Stimulated activated CD4-positive, alpha-beta T cell treated with anti-CD3 and anti-CD28 coated beads, Interleukin-12 subunit alpha, Interleukin-12 subunit beta, amount 100 ng/mL, for 48 hours (primary cell): ENCODE data around the gene ACTR1A.
A peak's percentile ranks its signal among the peaks of the same experiment; 100 is the strongest.
"Not testable (repeated sequence)": the region's sequence is repeated elsewhere in the genome, so short reads cannot be mapped to it uniquely, and the experiment has no call there.

Experiments used
- DNase-seq, 3 donors: peaks; one replicate each; pipeline ENCODE4 v3.0.0-alpha.2; 2020; ENCODE audit warnings: low read depth in 2 of 3, low spot score in 1 of 3

Gene ACTR1A

DNA sequence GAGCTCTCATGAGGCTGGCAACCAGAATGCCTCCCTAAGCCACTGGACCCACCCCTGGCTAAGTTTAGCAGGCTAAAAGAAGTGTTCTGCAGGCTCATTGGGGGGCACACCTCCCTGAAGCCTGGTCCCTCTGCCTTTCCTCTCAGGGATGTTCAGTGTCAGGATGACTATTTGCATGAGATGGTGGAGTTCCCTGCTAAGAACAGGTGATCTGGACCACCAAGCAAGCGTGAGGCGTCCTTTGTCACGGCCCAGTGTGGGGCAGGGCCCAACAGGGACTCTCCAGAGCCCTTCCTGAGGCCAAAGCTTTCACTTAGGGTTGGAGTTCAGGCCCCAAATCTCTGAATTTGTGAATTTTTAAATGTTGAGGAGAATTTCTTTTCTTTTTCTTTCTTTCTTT lies 13.2 kb upstream of the ACTR1A start:
- no peak for DNase-seq

DNA sequence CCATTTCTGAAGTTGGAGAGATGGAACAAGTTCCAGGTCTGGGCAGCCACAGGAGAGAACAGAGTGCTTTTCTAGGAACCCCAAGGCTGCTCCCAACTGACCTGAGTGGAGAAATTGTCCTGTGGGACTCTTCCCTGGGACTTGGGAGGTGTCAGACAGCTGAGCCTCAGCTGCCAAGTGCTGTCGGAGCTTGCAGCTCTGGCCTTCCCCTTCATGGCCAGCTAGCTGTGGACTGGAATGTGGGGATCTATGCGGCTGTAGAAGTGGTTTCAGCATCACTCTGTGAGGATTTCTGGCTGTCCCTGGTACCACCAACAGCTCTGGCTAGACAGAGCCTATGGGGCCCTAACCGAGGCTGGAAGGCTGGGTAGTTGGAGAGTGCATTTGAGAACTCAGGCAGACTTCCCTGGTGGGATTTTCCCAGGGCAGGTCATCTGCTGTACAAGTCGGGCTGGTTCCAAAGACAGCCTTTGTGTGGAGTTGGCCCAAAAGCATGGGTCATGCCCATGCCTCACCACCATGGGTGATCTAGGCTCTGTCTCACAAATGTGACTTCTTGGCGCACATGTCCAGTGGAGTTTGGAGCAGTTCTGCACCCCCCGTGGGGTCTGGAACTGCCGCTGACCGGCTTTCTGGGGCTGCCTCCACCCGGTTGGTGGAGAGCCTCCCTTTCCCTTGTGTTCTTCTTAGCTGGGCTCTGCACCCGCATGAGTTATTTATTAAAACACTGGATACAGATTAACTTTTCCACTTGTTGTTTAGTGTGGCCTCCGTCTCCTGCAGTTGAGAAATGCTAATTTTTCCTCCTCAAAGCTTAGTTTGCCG lies 12.2 kb upstream of the ACTR1A start:
- DNase-seq, result no peak

DNA sequence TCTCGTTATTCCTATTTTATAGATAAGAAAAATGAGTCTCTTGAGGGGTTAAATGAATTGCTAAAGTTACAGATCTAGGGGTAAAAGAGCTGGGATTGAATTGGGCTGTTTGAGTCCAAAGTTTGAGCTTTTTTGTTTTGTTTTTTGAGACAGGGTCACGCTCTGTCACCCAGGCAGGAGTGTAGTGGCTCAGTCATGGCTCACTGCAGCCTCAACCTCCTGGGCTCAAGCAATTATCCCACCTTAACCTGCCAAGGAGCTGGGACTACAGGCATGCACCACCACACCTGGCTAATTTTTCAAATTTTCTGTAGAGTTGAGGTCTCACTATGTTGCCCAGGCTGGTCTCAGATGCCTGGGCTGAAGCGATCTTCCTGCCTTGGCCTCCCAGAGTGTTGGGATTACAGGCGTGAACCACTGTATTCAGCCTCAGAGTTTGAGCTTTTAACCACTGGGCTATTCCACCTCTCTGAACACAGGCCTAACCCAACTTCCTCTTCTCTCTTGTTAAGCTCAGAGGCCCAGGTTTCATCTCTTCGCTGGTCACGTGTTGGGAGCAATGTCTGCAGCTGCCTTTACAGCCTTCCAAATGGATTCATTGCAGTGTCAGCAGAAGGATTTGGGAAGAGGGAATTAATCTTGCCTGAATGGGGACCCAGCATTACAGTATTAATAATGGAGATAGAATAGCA lies 9.2 kb upstream of the ACTR1A start:
- no peak for DNase-seq

DNA sequence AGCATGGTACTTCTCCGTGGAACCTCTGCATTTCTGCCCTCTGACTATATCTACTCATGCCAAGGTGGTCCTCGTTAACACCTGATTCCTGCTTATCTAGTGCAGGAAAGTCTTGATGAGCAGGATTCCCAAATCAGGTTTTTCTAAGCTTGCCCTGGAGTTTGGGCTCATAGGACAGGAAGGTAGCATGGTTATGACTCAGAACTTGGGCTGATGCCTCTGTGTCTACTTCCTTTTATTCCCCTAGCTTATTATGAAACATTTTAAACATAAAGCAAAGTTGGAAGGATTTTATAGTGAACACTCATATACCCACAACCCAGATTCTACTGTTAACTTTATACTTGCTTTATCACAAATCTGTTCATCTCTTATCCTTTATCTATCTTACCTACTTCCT lies 6.9 kb upstream of the ACTR1A start:
- DNase-seq, result no peak

DNA sequence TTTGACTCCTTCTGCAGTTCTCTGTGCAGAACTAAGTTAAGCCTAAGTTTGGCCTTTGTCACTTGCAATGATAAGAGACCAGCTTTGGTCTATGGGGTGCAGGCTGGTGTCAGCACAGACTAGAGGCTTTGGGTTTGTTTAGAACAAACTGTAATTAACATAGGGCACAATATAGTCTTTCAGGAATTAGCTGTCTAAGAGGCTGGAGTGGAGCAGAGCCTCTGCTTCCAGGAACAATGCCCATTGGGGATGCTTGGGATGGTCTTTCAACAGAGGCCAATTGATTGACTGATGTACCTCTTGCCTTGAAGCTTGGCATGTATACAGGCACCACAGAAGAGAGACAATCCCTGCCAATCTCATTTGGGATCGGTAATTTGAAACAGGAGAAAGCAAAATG lies 6.0 kb upstream of the ACTR1A start:
- DNase-seq, result no peak

DNA sequence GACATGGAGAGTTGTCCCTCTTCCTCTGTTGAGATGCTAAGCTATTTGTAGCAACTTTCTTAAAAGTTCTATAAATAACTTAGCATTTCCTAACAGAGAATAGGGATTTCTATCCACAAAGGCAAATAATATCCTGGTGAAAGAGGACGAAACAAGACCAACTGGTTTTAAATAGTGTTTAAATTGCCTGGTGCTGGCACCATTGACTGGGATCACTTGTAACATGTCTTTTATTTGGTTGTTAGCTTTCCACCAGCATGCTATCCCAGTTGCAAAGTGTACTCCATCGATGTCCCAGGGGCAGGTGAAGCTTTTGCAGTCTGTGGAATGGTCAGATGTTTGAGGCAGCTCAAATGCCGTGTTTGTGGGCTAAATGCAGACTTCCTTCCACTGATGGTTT lies 5.0 kb upstream of the ACTR1A start:
- DNase-seq, result no peak

DNA sequence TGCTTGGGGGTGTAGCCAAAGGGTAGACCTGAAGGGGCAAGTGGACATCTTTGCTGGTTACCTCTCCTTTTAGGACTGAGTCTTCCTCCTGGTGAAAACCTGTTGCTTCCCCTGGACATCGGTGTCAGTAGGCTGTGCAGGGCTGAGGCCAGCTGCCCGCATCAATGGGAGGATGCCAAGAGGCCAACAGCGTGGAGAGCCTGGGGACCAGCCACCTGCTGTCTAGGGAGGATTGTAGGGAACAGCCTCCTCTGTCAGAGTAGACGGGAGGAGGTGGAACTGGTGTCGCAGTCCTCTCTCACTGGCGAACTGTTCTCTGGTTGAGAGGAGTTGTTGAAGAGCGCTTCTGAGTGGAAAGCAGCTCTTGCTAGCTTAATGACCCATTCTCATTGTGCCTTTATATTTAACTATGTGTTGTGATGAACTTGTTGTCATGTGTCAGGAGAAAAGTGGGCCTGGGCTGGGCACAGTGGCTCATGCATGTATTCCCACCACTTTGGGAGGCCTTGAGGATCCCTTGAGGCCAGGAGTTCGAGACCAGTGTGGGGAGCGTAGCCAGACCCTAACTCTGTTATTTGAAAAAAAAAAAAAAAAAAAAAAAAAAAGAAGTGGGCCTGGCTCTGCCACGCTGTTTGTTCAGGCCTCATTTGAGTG lies 3.1 kb upstream of the ACTR1A start:
- DNase-seq, result no peak

DNA sequence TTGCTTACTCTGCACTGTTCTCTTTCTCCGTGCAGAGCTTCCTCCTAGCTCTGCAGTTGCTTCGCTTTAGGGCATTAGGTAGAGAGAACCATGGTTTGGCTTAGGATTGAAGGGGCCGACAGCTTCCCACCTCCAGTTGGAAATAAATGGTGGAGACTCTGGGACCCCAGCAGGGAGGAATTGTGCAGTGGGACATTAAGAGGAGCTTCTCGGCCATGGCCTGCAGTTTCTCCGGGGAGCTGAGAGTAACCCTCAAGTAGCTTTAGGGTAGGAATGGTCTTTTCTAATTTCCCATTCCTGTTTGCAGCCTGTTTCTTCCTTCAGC lies 2.4 kb upstream of the ACTR1A start:
- DNase-seq, result no peak

DNA sequence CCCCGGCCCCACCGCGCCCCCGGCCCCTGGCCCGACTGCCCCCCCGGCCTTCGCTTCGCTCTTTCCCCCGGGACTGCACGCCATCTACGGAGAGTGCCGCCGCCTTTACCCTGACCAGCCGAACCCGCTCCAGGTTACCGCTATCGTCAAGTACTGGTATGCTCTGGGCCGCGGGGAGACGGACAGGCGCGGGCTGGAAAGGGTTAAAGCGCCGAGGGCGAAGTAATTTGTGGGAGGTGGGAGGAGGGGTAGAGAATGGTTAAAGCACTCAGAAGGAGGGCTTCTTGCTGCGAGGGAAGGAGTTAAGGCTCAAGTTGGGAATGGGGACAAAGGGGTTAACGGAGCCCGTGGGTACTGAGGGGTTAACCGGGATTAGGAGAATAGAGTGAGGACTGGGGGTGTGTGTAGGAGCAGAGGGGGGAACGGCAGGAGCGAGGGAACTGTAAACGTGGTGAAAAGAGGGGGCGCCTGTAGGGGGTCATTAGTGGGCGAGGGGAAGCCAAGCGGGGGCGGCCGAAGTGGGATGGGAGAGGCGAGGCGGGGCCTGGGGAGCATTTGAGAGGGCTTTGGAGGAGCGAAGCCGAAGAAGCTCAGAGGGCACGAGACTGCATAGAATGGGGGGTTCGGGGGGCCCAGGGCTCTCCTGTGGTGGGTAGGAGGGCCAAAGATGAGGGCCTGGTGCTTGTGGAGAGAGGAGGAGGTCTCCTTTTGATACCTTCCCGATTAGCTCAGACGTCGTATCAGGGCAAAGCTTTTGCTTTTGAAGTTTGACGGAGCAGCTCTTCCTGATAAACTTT lies 1.9 kb upstream of the ACTR1A start:
- DNase-seq, result peak in 2 of 3 donors; percentile 13 to 27

DNA sequence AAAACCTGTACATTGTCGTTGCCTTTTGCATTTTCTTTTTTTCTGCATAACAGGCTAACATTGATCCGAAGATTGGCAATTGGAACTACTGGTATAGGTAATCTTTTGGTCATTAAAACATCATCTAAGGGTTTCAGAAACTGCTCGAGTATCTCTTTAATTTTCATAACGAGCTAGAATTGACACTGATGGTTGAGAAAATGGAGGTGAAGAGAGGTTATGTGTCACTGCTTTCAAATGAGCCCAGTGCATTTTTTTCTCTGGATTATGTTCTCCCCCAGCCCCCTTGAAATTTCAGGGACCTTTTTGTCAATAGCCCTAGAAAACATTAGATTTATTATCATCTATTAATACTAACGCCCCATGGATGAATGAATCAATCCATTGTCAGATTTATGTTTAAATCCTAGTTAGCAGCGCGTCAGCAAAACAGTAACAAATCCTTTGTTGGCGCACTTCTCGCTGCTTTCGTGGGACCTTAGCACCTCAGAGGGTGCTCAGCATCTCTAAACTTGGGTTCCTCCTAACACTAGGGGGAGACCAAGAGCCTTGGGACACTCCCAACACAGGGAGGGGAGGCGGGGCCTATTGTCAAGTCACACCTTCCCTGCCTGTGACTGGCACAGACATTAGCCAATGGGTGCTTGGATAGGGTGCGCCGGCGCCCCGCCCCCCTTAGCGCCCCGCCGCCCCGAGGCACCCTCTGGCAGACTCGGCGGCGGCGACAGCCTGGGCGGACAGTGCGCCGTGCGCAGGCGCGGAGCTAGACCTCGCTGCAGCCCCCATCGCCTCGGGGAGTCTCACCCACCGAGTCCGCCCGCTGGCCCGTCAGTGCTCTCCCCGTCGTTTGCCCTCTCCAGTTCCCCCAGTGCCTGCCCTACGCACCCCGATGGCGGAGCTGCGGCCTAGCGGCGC lies 1.0 kb upstream of the ACTR1A start, which contains the start of gene SUFU:
TSS of gene SUFU (plus strand) at position 709 of the 915 bp plus-strand sequence. CDS start at position 890, 181 bp downstream.
- peak; percentile 98 to 100 (median 98) for DNase-seq

DNA sequence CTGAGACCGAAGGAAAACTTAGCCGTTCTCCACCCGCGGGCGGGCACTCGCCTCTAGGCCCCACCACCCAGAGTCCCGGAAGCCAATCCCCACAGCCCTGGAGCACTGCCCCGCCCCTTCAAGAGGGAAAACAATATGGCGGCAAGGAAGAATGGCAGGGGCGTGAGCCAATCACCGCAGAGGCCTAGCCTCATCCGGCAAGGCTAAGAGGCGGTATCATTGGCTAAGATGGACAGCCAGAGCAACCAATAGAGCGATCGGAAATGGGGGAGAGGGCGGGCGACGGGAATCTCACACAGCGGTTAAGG lies 529 bp downstream of the ACTR1A start:
- peak; percentile 97 to 100 (median 99) for DNase-seq

DNA sequence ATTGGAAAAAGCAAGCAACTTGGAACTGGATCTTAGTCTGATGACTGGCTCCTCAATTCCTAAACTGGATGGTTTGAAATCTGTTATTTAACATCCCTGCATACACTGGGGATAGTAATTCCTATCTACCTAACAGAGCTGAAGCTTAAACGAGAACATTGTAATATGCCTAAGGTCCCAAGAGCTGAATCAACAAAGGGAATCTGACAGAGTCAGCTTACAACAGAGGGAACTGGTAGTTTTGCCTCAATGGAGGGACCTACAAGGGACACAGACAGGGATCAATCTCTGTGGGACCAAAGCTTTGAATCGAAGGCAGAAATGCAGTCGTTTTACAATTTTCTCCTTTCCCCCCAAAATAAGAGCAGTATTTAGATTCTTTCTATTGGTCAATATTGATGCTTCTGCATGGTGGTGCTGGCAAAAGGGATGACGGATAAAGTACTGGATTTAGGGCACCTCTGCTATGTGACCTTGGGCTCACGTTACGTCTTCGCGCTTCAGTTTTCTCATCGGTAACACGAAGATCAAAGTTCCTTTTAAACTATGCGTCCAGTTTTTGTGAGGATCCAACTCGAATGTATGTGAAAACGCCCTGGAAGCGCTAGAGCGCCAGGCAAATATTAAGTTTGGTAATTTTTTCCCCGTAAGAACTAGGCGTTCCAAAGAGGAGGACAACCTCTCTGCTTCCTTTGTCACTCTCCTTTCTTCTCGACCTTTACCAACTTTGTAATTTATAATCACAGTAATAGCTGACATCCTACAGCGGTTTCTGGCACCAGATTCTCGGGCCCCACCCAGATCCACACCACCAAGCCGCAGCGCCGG lies 1.1 kb downstream of the ACTR1A start:
- DNase-seq, result no peak

DNA sequence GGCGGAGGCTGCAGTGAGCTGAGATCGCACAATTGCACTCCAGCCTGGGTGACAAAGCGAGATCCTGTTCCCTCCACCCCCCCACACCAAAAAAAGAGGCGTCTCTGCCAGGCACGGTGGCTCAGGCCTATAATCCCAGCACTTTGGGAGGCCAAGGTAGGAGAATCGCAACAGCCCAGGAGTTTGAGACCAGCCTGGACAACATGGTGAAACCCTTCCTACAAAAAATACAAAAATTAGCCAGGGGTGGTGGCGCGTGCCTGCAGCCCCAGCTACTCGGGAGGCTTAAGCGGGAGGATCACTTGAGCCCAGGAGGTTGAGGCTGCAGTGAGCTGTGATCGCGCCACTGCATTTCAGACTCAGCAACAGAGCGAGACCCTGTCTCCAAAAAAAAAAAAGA lies 1.8 kb downstream of the ACTR1A start:
- DNase-seq, result not testable (repeated sequence)

DNA sequence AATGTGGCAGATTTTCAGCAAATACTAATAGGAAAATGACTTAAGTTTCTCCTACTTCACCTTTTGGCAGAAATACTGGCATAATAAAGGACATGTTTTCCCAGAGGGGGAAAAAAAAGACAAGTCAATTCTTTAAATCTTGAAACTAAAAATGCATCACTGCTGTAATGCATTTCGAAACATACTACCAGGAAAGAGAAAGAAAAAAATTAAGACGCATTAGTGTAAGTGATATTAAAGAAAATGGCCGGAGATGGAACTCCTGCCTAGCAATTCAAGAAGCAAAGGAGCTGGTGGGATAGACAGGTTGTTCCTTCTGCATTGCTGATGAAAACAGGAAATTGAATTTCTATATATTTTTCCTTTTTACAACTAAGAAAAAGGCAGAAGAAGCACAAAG lies 3.2 kb downstream of the ACTR1A start:
- no peak for DNase-seq

DNA sequence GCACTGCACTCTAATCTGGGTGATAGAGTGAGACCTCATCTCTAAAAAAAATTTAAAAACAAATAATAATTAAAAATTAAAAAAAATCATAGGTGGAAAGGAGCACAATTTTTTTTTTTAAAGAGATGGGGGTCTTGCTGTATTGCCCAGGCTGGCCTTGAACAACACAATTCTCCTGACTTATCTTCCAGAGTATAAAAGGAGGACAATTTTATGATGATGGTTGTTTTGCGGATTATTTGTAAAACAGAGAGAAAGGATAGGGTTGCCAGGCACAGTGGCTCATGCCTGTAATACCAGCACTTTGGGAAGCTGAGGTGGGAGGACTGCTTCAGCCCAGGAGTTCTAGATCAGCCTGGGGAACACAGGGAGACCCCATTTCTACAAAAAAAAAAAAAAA lies 5.0 kb downstream of the ACTR1A start:
- DNase-seq, result no peak

DNA sequence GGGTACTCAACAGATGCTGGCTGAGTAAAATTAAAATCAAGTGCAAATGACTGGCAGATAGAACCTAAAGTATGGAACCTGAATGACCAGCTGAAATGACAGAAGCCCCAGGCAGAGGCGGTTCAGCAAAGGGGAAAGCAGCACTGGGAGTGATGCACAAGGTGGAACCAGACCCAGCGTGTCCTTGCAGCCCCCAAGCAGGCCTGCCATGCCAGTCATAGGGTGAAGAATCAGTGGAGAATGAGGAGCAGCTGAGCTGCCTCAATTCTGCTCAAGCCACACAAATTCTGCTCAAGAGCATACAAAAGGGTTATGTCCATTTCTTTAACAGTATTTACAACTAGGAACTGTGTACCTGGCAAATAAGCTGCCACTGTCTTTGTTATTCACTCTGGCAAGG lies 8.7 kb downstream of the ACTR1A start:
- no peak for DNase-seq

DNA sequence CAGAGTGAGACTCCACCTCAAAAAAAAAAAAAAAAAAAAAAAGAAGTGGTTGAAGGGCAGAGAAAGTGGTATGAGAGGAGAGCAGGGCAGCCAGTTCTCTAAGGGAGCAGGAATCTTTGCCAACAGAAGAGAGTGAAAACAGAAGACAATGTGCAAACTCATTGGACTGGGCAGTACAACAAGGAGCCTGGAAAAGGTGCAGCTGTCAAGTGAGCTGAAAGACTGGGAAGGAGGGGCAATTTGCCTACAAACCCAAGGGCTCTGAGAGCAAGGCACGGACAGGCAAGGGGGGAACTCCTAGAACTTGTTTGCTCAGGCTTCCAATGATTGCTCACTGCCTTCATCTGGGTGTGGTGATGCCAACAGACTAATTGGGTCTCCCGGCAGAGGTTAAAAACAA lies 9.5 kb downstream of the ACTR1A start:
- DNase-seq, result no peak

DNA sequence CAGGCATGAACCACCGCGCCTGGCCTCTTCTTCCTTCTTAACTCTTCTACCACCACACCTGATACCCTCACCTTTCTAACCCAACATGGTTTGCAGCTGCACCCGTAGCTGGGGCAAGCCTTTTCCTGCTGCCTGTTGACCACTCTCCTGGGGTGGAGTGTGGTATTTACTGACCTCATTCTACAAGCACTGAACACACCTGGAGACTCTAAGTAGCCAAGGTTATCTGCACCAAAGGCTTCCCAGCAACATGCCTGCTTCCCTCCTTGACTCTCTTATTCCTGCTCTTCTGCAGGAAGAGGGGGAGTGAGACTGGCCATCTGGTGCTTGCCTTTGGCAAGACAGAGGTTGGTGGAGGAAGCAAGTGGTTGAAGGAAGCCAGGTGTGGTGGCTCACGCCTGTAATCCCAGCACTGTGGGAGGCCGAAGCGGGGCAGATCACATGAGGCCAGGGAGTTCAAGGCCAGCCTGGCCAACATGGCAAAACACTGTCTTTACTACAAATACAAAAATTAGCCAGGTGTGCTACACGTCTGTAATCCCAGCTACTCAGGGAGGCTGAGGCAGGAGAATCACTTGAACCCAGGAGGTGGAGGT lies 10.1 kb downstream of the ACTR1A start:
- no peak for DNase-seq

DNA sequence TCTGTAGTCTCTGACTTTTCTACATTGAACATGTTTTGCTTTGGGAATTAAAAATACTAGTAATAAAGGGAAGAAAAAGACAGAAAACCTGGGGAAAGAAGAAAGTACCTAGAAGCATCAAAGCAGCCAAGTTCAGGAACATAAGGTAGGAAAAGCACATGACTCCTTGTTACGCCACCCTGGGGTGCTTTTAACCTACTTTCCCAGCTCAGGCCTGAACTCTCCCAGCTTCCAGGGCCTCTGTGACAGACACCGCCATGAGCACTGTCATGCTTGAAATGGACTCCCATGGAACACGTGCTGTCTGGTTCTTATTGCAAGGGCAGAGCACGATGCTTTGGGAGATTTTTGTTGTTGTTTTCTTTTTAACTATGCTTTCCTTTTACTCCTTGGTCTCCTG lies 11.4 kb downstream of the ACTR1A start:
- no peak for DNase-seq
